Lung (tissue), 12 donors: ENCODE results near the gene PCAT6. TPM values are rescaled to one million over a fixed set of nuclear protein-coding genes. Genes with fewer than 3 reads are reported as not detected.

ENCODE experiments used
- ATAC-seq: fragments of 200-7000 bp; cut with Tn5 transposase; one replicate; pipeline ENCODE4 v1.9.1; 2020; ENCODE audit warnings: moderate number of reproducible peaks; ENCODE audit not compliant: insufficient read depth, low FRiP score
- DNase-seq, 3 donors: peaks; one replicate each; pipeline ENCODE4 v3.0.0-alpha.2; 2013 to 2017
- H3K27ac ChIP-seq, 2 donors: one replicate each; pipeline ENCODE4 v1.5.1; 2013; ENCODE audit warnings: mild to moderate bottlenecking in 2 of 2, moderate library complexity in 2 of 2, control low read depth in 1 of 2, inconsistent platforms in 1 of 2, low read depth in 1 of 2, low read length in 1 of 2
- H3K27me3 ChIP-seq, 3 donors: one replicate each; pipeline ENCODE4 v1.5.1; 2013; ENCODE audit warnings: low read length in 2 of 3; ENCODE audit not compliant: control insufficient read depth in 3 of 3, insufficient read depth in 3 of 3
- H3K36me3 ChIP-seq, 4 donors: one replicate each; pipeline ENCODE4 v1.5.1; 2013; ENCODE audit warnings: low read length in 4 of 4, mild to moderate bottlenecking in 1 of 4, moderate library complexity in 1 of 4; ENCODE audit not compliant: control insufficient read depth in 4 of 4, insufficient read depth in 4 of 4
- H3K4me1 ChIP-seq, 5 donors: one replicate each; pipeline ENCODE4 v1.5.1; 2013; ENCODE audit warnings: low read length in 5 of 5, mild to moderate bottlenecking in 2 of 5, moderate library complexity in 1 of 5; ENCODE audit not compliant: control insufficient read depth in 5 of 5, insufficient read depth in 5 of 5
- H3K4me3 ChIP-seq: one replicate; pipeline ENCODE4 v1.5.1; 2013; ENCODE audit warnings: mild to moderate bottlenecking, control low read depth, moderate library complexity
- H3K9ac ChIP-seq, 2 donors: one replicate each; pipeline ENCODE4 v1.5.1; 2013; ENCODE audit warnings: low read length in 2 of 2, control low read depth in 1 of 2; ENCODE audit not compliant: insufficient read depth in 1 of 2
- H3K9me3 ChIP-seq, 4 donors: one replicate each; pipeline ENCODE4 v1.5.1; 2013; ENCODE audit warnings: low read length in 3 of 4, mild to moderate bottlenecking in 1 of 4, moderate library complexity in 1 of 4; ENCODE audit not compliant: control insufficient read depth in 4 of 4, insufficient read depth in 3 of 4
- WGBS, 2 donors: extraction: QIAGEN DNeasy Blood & Tissue Kit; methylation state at CpG; one replicate each; pipeline ENCODE4 v1.1.7; 2013; 5-methylcytosine and 5-hydroxymethylcytosine counted together
- polyA plus RNA-seq, 2 donors: library from polyadenylated mRNA; stranded (reverse); fragments of 200-250 nt; gene quantifications; one replicate each; pipeline ENCODE4 v1.2.1, GENCODE V29; 2013
- total RNA-seq, 2 donors: library from RNA; depleted of rRNA in 1 of 2; stranded (reverse); fragments of >200 nt in 1 of 2; gene quantifications; one replicate each; pipeline ENCODE4 v1.2.1, GENCODE V29; 2014 to 2021
- TF ChIP-seq, protein P1 (sequence below): IDR thresholded peaks from 2 replicates; pipeline ENCODE4 v1.5.1; 2012; ENCODE audit warnings: mild to moderate bottlenecking; ENCODE audit errors: control extremely low read depth, extremely low read depth
- donor health status: control.
- donor health status: control.
- donor health status: Bipolar disorder and iron deficiency.
- donor health status: healthy.
- donor health status: DM: yes; HTN: yes; CAD: no.

Gene PCAT6
- total and polyA plus RNA-seq, 4 donors = 0.84 to 1.8 (median 1.3) TPM; not detected in 1

DNA sequence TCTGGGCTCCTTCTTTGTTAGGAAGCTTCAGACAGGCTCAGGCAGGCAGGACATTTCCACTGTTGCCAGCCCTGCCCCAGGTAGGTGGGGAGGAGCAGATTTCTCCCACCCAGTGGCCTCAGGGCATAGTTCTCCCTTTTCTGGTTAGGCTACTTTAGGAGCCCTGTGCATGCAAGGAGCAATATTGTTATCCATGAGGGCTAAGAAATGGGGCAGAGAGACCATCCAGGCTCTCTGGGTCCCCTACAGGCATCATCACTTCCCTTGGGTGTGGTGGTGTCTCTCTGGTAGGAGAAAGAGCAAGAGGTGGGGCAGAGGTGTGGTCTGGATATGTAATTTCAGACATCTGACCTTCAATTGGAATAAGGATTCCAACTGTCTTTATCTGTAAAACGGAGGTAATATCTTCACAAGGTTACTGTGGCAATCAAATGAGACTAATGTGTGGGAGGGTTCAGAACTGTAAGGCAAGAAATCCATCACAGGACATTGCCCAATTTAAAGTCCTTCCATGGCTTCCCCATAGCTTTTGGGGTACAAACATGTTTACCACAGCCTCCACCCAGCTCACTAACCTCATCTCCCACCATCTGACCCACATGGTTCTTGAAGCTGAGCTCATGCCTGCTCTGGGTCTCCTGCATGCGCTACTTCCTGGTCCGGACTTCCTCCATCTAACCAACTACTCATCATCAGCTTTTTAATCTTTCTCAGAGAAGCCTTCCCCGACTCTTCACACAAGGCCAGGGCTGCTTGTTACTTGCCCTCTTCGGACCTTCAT lies 26.1 kb downstream of the PCAT6 start:
- 47 to 59% methylated on average over 5 of the region's 5 CpGs for WGBS, 2 donors

DNA sequence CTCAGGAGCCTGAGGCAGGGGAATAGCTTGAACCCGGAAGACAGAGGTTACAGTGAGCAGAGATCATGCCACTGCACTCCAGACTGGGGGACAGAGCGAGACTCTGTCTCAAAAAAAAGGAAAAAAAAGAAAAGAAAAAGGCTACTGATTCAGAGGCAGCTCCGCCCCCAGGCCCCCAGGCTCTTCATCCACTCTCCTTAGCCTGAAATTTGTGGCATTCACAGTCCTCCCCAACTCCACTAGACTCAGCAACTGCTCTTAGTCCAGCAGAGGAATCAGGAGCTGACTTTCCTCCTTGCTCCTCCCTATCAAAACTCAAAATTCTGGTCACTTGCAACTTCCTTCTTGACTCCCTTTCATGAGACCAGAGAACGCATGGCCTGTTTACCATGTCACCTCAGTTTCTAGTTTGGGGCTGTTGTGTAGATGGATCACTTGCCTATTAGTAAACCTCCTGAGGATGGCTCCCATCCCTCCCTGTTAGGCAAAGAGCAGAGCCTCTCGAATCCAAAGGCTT lies 27.1 kb downstream of the PCAT6 start:
- Histone ChIP-seq H3K9me3 (no peaks in the 10 kb centered on the region), H3K4me1 (no peaks in the 10 kb centered on the region), H3K27ac (no peak overlapping the region), H3K9ac (no peak overlapping the region), H3K36me3 (no peaks in the 10 kb centered on the region), H3K4me3 (no peak overlapping the region), H3K27me3 (no peaks in the 10 kb centered on the region)
- 85 to 88% methylated on average over 5 of the region's 5 CpGs for WGBS, 2 donors
- TF ChIP-seq, protein P1, sequence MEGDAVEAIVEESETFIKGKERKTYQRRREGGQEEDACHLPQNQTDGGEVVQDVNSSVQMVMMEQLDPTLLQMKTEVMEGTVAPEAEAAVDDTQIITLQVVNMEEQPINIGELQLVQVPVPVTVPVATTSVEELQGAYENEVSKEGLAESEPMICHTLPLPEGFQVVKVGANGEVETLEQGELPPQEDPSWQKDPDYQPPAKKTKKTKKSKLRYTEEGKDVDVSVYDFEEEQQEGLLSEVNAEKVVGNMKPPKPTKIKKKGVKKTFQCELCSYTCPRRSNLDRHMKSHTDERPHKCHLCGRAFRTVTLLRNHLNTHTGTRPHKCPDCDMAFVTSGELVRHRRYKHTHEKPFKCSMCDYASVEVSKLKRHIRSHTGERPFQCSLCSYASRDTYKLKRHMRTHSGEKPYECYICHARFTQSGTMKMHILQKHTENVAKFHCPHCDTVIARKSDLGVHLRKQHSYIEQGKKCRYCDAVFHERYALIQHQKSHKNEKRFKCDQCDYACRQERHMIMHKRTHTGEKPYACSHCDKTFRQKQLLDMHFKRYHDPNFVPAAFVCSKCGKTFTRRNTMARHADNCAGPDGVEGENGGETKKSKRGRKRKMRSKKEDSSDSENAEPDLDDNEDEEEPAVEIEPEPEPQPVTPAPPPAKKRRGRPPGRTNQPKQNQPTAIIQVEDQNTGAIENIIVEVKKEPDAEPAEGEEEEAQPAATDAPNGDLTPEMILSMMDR = no peak
- ATAC-seq (no peak), DNase-seq (no peak)

More for the DNA sequence above, 26.1 kb downstream of the PCAT6 start:
- Histone ChIP-seq H3K9me3 (no peaks in the 10 kb centered on the region), H3K27me3 (no peaks in the 10 kb centered on the region), H3K27ac (no peak overlapping the region), H3K36me3 (no peaks in the 10 kb centered on the region), H3K9ac (no peak overlapping the region), H3K4me1 (no peaks in the 10 kb centered on the region), H3K4me3 (no peak overlapping the region)
- DNase-seq (no peak), ATAC-seq (no peak)
- TF ChIP-seq, protein P1 = no peak

DNA sequence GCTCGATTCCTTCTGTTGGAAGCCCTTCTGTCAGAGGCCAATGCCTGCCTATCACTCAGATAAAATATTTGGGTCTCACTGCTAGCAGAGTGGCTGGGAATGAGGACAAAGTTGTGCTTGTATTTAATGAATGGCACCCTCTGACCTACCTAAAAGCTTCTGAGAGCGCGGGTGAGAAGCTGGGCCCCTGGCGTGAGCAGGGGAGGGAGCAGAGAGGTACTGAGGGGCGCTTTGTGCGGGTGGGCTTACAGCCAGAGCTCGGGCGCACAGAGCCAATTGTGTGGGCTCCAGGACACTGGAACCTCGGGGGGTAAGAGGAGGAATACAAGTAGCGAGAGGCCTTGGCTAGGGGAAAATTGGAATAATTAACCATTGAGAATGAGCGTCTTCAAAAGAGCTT lies 32.3 kb downstream of the PCAT6 start:
- no peaks in the 10 kb centered on the region for H3K4me1 ChIP-seq
- H3K9ac ChIP-seq = no peak overlapping the region
- H3K4me3 ChIP-seq = no peak overlapping the region
- H3K27me3 ChIP-seq = no peaks in the 10 kb centered on the region
- DNase-seq (no peak), ATAC-seq (no peak)
- no peaks in the 10 kb centered on the region for H3K9me3 ChIP-seq
- TF ChIP-seq, protein P1 = no peak
- no peaks in the 10 kb centered on the region for H3K36me3 ChIP-seq
- WGBS, 2 donors = 83 to 93% methylated on average over 11 of the region's 11 CpGs
- H3K27ac ChIP-seq = no peak overlapping the region
